ENCODE data around the gene CNIH2.

The CNIH2 gene

DNA sequence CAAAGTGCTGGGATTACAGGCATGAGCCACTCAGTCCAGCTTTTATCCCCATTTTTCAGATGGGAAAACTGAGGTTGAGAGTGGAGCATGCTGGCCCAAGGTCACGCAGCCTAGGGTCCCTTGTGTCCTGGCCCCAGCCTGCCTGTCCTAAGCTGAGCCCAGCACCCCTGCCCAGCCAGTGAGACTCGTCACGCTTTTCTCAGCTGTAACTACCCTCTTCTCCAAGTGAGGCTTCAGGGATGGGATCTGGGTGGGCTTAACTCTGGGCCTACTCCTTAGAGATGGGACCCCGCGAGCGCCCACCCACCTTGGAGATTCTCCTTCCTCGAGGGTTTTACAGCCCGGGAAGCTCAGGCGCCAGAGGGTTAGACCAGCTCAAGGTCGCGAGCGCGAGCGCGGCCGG, 13.3 kb downstream of the CNIH2 start:
- Histone ChIP-seq H3K27me3 (ENCODE audit: control insufficient read depth, insufficient read depth, low read length) (peaks cover 20% of the 10 kb centered on the region), H3K27ac (ENCODE audit: low read depth, low read length) (no peak overlapping the region), H3K4me1 (ENCODE audit: control insufficient read depth, insufficient read depth, low read length) (no peaks in the 10 kb centered on the region), H3K36me3 (ENCODE audit: control insufficient read depth, insufficient read depth, low read length) (no peaks in the 10 kb centered on the region), H3K4me3 (ENCODE audit: low read length) (peak overlapping the region; percentile 5), H3K9ac (ENCODE audit: low read length) (no peak overlapping the region)

DNA sequence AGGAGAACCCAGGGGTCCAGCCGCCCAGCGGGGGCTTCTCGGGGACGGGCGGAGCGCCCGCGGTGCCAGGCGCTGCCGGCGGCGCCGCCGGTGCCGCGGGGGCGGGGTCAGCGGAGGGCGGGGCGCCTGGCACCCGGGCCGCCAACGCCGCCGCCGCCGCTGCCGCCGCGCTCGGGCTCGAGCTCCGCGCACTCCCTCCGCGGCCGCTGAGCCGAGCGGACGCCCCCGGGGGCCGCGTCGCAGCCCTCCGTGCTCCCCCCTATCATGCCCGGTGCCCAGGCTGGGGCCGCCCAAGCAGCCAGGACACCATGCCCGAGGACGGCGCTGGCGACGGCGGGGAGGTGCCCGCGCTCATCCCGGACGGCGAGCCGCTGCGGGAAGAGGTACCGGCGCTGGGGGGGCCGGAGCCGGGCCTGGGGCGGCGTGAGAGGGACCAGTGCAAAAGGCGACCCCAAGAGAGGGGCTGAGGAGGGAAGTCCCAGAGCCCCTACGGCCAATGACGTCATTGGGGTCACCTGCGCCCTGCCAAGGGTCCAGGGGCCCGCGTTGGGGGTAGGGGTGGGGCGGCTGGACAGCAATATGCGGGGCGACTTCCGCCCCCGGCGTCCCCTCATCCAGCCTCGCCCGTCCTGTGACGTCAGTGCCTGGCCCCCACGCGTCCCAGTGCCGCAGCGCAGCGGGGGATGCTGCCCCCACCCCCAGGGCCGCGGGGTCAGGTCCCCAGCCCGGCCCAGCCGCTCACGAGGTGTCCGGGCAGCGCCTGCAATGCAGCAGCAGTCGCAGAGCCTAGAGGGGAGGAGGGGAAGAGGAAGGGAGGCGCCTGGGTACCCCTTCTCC, 13.9 kb downstream of the CNIH2 start, which contains the start of gene TMEM151A:
TMEM151A (plus strand) TSS at position 189 of the 837 bp plus-strand sequence; CDS start at position 309, 120 bp downstream.
- no peak within 1 kb of the TSS for H3K27ac ChIP-seq (ENCODE audit: low read depth, low read length)
- peak within 1 kb of the TSS; percentile 26 for H3K4me3 ChIP-seq (ENCODE audit: low read length)
- no peaks in the 10 kb centered on the region for H3K36me3 ChIP-seq (ENCODE audit: control insufficient read depth, insufficient read depth, low read length)
- no peak within 1 kb of the TSS for H3K9ac ChIP-seq (ENCODE audit: low read length)
- H3K27me3 ChIP-seq (ENCODE audit: control insufficient read depth, insufficient read depth, low read length): peaks cover 20% of the 10 kb centered on the region
- H3K4me1 ChIP-seq (ENCODE audit: control insufficient read depth, insufficient read depth, low read length): no peaks in the 10 kb centered on the region

DNA sequence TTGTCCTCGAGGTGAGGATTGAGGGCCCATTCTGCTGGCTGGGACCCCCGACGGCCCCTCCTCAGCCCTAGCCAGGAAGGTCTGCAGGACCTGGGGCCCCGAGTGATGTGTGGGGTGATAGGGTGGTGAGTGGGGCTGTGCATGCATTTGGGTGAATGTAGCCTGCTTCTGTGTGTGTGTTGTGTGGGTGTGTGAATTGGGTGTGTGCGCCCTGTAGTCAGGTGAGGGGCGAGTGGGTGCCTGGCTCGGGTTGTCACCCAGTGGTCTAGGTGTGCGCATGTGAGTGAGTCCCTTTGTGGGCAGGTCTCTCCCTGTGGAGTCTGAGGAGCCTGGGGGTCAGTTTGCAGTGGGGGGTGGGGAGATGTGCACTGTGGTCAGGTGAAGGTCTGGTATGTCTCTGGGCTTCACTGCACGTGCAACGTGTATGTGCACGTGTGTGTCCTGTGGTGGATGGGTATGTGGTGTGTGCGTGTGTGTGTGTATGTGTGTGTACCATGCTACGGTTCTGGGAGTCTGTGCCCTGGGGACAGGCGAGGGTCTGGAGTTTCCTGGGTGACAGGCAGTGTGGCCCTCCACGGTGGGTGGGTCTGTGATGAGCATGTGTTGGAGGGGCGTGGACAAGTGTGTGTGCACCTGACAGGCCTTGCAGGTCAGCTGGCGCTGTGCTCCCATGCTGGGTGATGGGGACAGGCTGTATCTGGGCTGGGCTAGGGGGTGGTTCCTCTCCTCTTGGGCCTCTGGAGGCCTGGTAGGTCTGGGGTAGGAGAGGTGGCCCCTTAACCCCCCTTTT, 14.8 kb downstream of the CNIH2 start:
- no peak overlapping the region for H3K4me3 ChIP-seq (ENCODE audit: low read length)
- no peak overlapping the region for H3K9ac ChIP-seq (ENCODE audit: low read length)

DNA sequence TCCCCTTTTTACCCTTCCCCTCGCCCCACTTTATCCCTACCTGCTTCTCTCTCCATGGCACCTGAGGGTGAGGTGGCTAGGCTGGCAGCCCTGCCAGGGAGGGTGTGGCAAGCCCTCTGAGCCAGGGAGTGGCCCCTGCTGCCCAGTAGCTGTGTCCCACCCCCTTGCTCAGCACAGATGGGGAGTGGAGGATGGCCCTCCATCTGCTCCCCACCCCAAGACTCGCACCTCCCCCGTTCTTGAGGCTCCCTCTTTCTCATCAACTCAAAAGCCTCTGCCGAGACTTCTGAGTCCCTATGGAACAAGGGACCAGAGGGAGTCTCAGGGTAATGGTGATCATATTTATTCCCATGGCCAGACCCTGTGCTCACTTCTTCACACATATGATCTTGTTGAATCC, 15.4 kb downstream of the CNIH2 start:
- Histone ChIP-seq H3K27me3 (ENCODE audit: control insufficient read depth, insufficient read depth, low read length) (peaks cover 20% of the 10 kb centered on the region), H3K4me3 (ENCODE audit: low read length) (no peak overlapping the region), H3K9ac (ENCODE audit: low read length) (no peak overlapping the region), H3K27ac (ENCODE audit: low read depth, low read length) (no peak overlapping the region), H3K4me1 (ENCODE audit: control insufficient read depth, insufficient read depth, low read length) (no peaks in the 10 kb centered on the region), H3K36me3 (ENCODE audit: control insufficient read depth, insufficient read depth, low read length) (no peaks in the 10 kb centered on the region)

More for the DNA sequence above, 14.8 kb downstream of the CNIH2 start:
- H3K27me3 ChIP-seq (ENCODE audit: control insufficient read depth, insufficient read depth, low read length): peaks cover 20% of the 10 kb centered on the region
- no peaks in the 10 kb centered on the region for H3K36me3 ChIP-seq (ENCODE audit: control insufficient read depth, insufficient read depth, low read length)
- no peak overlapping the region for H3K27ac ChIP-seq (ENCODE audit: low read depth, low read length)
- no peaks in the 10 kb centered on the region for H3K4me1 ChIP-seq (ENCODE audit: control insufficient read depth, insufficient read depth, low read length)

DNA sequence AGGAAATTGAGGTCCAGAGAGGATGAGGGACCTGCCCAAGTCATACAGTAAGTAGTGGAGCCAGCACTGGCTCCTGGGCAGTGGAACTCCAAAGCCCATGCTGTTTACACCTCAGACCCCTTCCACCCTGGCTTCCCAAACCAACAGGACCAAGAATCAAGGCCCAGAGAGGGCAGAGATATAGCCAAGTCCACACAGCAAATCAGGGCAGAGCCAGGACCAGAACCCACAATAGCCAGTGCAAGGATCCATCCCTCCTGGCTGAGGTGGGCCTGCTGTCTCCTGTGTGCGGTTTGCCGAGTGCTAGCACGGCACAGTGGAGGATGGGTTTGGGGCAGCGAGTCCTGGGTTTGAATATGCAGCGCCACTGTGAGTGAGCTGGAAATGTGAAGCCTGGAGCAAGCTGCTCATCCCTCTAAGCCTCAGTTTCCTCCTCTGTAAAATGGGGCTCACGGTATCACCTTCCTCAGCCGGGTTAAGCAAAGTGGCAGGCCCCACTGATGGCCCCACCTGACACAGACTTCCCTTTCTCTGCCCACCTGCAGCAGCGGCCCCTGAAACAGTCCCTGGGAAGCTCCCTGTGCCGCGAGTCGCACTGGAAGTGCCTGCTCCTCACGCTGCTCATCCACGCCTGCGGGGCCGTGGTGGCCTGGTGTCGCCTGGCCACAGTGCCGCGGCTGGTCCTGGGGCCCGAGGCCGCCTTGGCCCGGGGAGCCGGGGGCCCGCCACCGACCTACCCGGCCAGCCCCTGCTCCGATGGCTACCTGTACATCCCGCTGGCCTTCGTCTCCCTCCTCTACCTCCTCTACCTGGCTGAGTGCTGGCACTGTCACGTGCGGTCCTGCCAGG, 16.0 kb downstream of the CNIH2 start:
- Histone ChIP-seq H3K4me3 (ENCODE audit: low read length) (no peak overlapping the region), H3K4me1 (ENCODE audit: control insufficient read depth, insufficient read depth, low read length) (no peaks in the 10 kb centered on the region), H3K27me3 (ENCODE audit: control insufficient read depth, insufficient read depth, low read length) (peaks cover 20% of the 10 kb centered on the region), H3K36me3 (ENCODE audit: control insufficient read depth, insufficient read depth, low read length) (no peaks in the 10 kb centered on the region), H3K9ac (ENCODE audit: low read length) (no peak overlapping the region), H3K27ac (ENCODE audit: low read depth, low read length) (no peak overlapping the region)

DNA sequence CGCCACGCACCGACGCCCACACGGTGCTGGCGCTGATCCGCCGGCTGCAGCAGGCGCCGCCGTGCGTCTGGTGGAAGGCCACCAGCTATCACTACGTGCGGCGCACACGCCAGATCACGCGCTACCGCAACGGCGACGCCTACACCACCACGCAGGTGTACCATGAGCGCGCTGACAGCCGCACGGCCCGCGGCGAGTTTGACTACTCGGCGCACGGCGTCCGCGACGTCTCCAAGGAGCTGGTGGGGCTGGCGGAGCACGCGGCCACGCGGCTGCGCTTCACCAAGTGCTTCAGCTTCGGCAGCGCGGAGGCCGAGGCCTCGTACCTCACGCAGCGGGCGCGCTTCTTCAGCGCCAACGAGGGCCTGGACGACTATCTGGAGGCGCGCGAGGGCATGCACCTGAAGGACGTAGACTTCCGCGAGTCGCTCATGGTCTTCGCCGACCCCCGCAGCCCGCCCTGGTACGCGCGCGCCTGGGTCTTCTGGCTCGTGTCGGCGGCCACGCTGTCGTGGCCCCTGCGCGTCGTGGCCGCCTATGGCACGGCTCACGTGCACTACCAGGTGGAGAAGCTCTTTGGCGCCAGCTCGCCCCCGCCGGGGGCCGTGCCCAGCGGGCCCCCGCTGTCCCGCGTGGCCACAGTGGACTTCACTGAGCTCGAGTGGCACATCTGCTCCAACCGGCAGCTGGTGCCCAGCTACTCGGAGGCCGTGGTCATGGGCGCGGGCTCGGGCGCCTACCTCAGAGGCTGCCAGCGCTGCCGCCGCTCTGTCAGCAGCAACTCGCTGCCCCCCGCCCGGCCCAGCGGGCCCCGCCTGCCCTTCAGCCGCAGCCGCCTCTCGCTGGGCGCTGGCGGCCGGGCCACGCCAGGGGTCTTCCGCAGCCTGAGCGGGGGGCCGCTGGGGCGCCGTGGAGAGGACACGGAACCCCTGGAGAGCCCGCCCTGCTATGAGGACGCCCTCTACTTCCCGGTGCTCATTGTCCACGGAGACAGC, 16.9 kb downstream of the CNIH2 start:
- no peaks in the 10 kb centered on the region for H3K36me3 ChIP-seq (ENCODE audit: control insufficient read depth, insufficient read depth, low read length)
- H3K27me3 ChIP-seq (ENCODE audit: control insufficient read depth, insufficient read depth, low read length): peaks cover 20% of the 10 kb centered on the region
- no peak overlapping the region for H3K27ac ChIP-seq (ENCODE audit: low read depth, low read length)
- no peak overlapping the region for H3K9ac ChIP-seq (ENCODE audit: low read length)
- H3K4me3 ChIP-seq (ENCODE audit: low read length): no peak overlapping the region
- no peaks in the 10 kb centered on the region for H3K4me1 ChIP-seq (ENCODE audit: control insufficient read depth, insufficient read depth, low read length)

DNA sequence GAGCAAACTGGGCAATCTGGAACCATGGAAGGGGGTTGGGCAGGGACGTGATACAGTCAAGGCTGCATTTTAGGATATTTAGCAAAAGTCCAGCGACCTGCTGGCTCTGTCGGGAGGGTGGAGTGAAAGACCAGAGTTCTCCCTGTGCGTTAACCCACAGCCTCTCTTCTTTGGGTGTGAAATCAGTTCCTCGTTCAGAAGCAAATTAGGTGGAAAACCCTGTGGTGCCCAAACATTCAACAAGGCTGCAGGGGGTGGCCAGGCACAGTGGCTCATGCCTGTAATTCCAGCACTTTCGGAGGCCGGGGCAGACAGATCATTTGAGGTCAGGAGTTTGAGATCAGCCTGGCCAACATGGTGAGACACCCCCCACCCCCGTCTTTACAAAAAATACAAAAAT, 19.6 kb downstream of the CNIH2 start:
- no peak overlapping the region for H3K27ac ChIP-seq (ENCODE audit: low read depth, low read length)
- no peaks in the 10 kb centered on the region for H3K4me1 ChIP-seq (ENCODE audit: control insufficient read depth, insufficient read depth, low read length)
- no peak overlapping the region for H3K9ac ChIP-seq (ENCODE audit: low read length)

DNA sequence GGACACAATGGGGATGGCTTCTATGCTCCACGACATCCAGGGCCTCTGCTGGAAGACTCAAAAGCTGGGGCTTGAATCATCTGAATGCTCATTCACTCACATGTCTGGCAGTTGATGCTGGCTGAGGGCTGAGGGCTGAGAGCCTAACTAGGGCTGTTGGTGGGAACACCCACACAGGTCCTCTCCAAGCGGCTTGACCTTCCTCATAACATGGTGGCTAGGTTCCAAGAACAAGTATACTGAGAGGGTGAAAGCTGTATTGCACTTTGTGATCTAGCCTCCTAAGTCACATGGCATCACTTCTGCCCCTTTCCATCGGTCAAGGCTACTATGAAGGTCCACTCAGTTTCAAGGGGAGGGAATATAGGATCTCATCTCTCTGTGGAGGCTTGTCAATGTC, 21.2 kb downstream of the CNIH2 start:
- Histone ChIP-seq H3K36me3 (ENCODE audit: control insufficient read depth, insufficient read depth, low read length) (no peaks in the 10 kb centered on the region), H3K4me1 (ENCODE audit: control insufficient read depth, insufficient read depth, low read length) (no peaks in the 10 kb centered on the region), H3K9ac (ENCODE audit: low read length) (no peak overlapping the region), H3K4me3 (ENCODE audit: low read length) (no peak overlapping the region), H3K27me3 (ENCODE audit: control insufficient read depth, insufficient read depth, low read length) (peaks cover under 1% of the 10 kb centered on the region), H3K27ac (ENCODE audit: low read depth, low read length) (no peak overlapping the region)

More for the DNA sequence above, 19.6 kb downstream of the CNIH2 start:
- peaks cover 12% of the 10 kb centered on the region for H3K27me3 ChIP-seq (ENCODE audit: control insufficient read depth, insufficient read depth, low read length)
- H3K36me3 ChIP-seq (ENCODE audit: control insufficient read depth, insufficient read depth, low read length): no peaks in the 10 kb centered on the region
- H3K4me3 ChIP-seq (ENCODE audit: low read length): no peak overlapping the region

DNA sequence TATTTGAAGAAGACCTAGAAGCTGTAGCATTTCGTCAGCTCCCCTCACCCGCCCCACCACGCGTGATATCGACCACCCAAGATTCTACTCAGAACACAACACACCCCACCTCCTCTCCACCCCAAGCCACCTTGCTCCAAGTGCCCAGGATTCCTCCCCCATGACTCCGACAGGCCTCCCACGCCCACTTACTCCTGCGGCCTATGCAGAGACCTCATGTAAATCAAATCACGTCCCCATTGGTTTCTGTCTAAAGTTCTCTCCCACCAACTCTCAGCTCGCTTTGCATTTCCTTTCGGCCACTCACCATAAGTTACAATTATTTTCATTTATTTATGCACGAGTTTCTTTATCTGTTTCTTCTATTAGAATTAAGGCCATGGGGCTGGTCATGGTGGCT, 24.7 kb downstream of the CNIH2 start:
- Histone ChIP-seq H3K27me3 (ENCODE audit: control insufficient read depth, insufficient read depth, low read length) (no peaks in the 10 kb centered on the region), H3K9ac (ENCODE audit: low read length) (no peak overlapping the region), H3K4me3 (ENCODE audit: low read length) (no peak overlapping the region), H3K27ac (ENCODE audit: low read depth, low read length) (no peak overlapping the region), H3K4me1 (ENCODE audit: control insufficient read depth, insufficient read depth, low read length) (no peaks in the 10 kb centered on the region), H3K36me3 (ENCODE audit: control insufficient read depth, insufficient read depth, low read length) (no peaks in the 10 kb centered on the region)

DNA sequence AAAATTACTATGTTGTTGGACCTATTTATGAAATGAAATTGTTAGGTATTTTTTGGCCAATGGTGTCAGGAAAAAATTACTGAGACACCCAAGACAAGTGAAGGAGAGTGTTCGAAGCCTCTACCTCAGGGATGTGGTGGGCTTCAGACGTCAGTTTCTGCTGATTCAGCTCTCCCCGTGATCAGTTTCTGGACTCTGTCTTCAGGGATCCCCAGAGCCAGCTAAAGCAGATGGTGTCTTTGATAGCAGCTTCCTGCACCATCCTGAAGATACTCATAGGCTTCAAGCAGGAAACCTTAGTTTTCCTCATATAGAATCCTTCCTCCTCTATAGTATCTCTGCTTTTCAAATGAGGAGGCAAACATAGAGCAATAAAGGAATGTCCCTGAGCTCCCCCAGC, 31.5 kb downstream of the CNIH2 start:
- no peak overlapping the region for H3K27ac ChIP-seq (ENCODE audit: low read depth, low read length)
- H3K36me3 ChIP-seq (ENCODE audit: control insufficient read depth, insufficient read depth, low read length): no peaks in the 10 kb centered on the region
- H3K4me1 ChIP-seq (ENCODE audit: control insufficient read depth, insufficient read depth, low read length): no peaks in the 10 kb centered on the region
- no peak overlapping the region for H3K4me3 ChIP-seq (ENCODE audit: low read length)
- no peaks in the 10 kb centered on the region for H3K27me3 ChIP-seq (ENCODE audit: control insufficient read depth, insufficient read depth, low read length)
- H3K9ac ChIP-seq (ENCODE audit: low read length): no peak overlapping the region

DNA sequence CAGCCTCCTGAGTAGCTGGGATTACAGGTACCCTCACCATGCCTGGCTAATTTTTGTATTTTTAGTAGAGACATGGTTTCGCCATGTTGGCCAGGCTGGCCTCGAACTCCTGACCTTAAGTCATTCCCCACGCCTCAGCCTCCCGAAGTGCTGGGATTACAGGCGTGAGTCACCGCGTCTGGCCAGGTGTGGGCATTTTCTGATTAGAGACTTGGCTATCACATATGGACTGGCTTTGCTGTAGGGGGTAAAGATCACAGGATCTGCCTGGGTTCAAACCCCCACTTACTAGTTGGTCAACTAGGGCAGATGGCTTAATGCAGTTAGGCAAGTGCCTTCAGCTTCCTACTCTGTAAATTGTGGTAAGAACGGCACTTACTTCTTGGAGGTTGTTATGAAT, 32.3 kb downstream of the CNIH2 start:
- Histone ChIP-seq H3K4me3 (ENCODE audit: low read length) (no peak overlapping the region), H3K27me3 (ENCODE audit: control insufficient read depth, insufficient read depth, low read length) (no peaks in the 10 kb centered on the region), H3K9ac (ENCODE audit: low read length) (no peak overlapping the region), H3K36me3 (ENCODE audit: control insufficient read depth, insufficient read depth, low read length) (no peaks in the 10 kb centered on the region), H3K27ac (ENCODE audit: low read depth, low read length) (no peak overlapping the region), H3K4me1 (ENCODE audit: control insufficient read depth, insufficient read depth, low read length) (no peaks in the 10 kb centered on the region)

Data from rectal smooth muscle tissue (tissue), 1 donor.